ENCODE measurements around the gene MMEL1. TPM values are rescaled to one million over a fixed set of nuclear protein-coding genes. Genes with fewer than 3 reads are reported as not detected.
"Not testable (repeated sequence)": the region's sequence is repeated elsewhere in the genome, so short reads cannot be mapped to it uniquely, and the experiment has no call there.

The MMEL1 gene
- total and polyA plus RNA-seq, 2 donors (not counting 1 experiment from before 2014, with no cell fraction given), result not detected

- H2AFZ ChIP-seq (ENCODE audit: insufficient read depth, low read depth, low read length, poor library complexity, severe bottlenecking); H3K27ac Mint-ChIP-seq; H4K20me1 ChIP-seq (ENCODE audit: control insufficient read depth, insufficient read depth, low read length, poor library complexity, severe bottlenecking); intact Hi-C loops (cut with micrococcal nuclease); H3K36me3 ChIP-seq (replicated peaks in 1 of 2; ENCODE audit: control extremely low read depth in 1 of 2, control insufficient read depth in 1 of 2, extremely low read depth in 1 of 2, insufficient read depth in 2 of 2, low read length in 1 of 2); H3K4me1 Mint-ChIP-seq; H3K9me3 Mint-ChIP-seq (ENCODE audit: insufficient read depth); H3K27ac ChIP-seq (ENCODE audit: low read length in 2 of 2); ATAC-seq (ENCODE audit: low read depth); H3K4me3 ChIP-seq (ENCODE audit: control extremely low read depth in 1 of 5, extremely low read depth in 1 of 5, insufficient read depth in 1 of 5, low read depth in 2 of 5, low read length in 4 of 5); H3K9ac ChIP-seq (ENCODE audit: low read length); H3K79me2 ChIP-seq (ENCODE audit: control insufficient read depth, insufficient read depth, low read length); POLR2A ChIA-PET; CTCF ChIA-PET; H3K4me1 ChIP-seq (ENCODE audit: control insufficient read depth in 2 of 2, insufficient read depth in 2 of 2, low read length in 2 of 2); H3K4me3 Mint-ChIP-seq; DNase-seq; H3K4me2 ChIP-seq (replicated peaks; ENCODE audit: low read depth, low read length, poor library complexity, severe bottlenecking): not testable (repeated sequence)
- peaks cover 0 to 42% (median 9%) of the 10 kb centered on the region in 3 donors for H3K9me3 ChIP-seq (ENCODE audit: control extremely low read depth in 1 of 3, control insufficient read depth in 2 of 3, insufficient read depth in 1 of 3, low read length in 2 of 3)
- 28% methylated on average over 16 of the region's 16 CpGs for WGBS (ENCODE audit: insufficient coverage)
- H3K27me3 Mint-ChIP-seq, result peaks cover 29% of the 10 kb centered on the region
- H3K27me3 ChIP-seq (replicated peaks in 1 of 4; ENCODE audit: control extremely low read depth in 1 of 4, control insufficient read depth in 3 of 4, insufficient read depth in 4 of 4, low read length in 3 of 4), result peaks cover 0 to 44% (median 7%) of the 10 kb centered on the region in 4 experiments
Observed at GRCh38 chr1:2652152-2652925, 19.5 kb upstream of the MMEL1 start.

GRCh38 chr1:2650967-2651645 lies 18.3 kb upstream of the MMEL1 start:
- no peak overlapping the region for H3K9ac ChIP-seq (ENCODE audit: low read length)
- no peak overlapping the region for H3K27ac Mint-ChIP-seq
- H3K4me1 ChIP-seq (ENCODE audit: control insufficient read depth in 2 of 2, insufficient read depth in 2 of 2, low read length in 2 of 2), result no peaks in the 10 kb centered on the region
- no peaks in the 10 kb centered on the region for H3K79me2 ChIP-seq (ENCODE audit: control insufficient read depth, insufficient read depth, low read length)
- POLR2A ChIA-PET, result no interaction called here
- peaks cover 0 to 44% (median 21%) of the 10 kb centered on the region in 3 donors for H3K9me3 ChIP-seq (ENCODE audit: control extremely low read depth in 1 of 3, control insufficient read depth in 2 of 3, insufficient read depth in 1 of 3, low read length in 2 of 3)
- no peaks in the 10 kb centered on the region for H3K4me1 Mint-ChIP-seq
- no peak overlapping the region for H3K27ac ChIP-seq (ENCODE audit: low read length in 2 of 2)
- ATAC-seq (ENCODE audit: low read depth), result no peak
- no peak overlapping the region for H3K4me2 ChIP-seq (replicated peaks; ENCODE audit: low read depth, low read length, poor library complexity, severe bottlenecking)
- CTCF ChIA-PET, result no interaction called here
- 55% methylated on average over 7 of the region's 10 CpGs for WGBS (ENCODE audit: insufficient coverage)
- intact Hi-C loops (cut with micrococcal nuclease), result no loop called here
- peaks cover 0 to 44% (median 7%) of the 10 kb centered on the region in 4 experiments for H3K27me3 ChIP-seq (replicated peaks in 1 of 4; ENCODE audit: control extremely low read depth in 1 of 4, control insufficient read depth in 3 of 4, insufficient read depth in 4 of 4, low read length in 3 of 4)
- peaks cover 10% of the 10 kb centered on the region for H3K9me3 Mint-ChIP-seq (ENCODE audit: insufficient read depth)
- TF ChIP-seq CTCF (IDR thresholded peaks at IDR 0.05) (no peak), EZH2 (IDR thresholded peaks at IDR 0.05; ENCODE audit: borderline replicate concordance, insufficient read depth, low read depth, low read length, poor library complexity, severe bottlenecking) (no peak)
- H2AFZ ChIP-seq (ENCODE audit: insufficient read depth, low read depth, low read length, poor library complexity, severe bottlenecking), result no peak overlapping the region
- no peaks in the 10 kb centered on the region for H3K36me3 ChIP-seq (replicated peaks in 1 of 2; ENCODE audit: control extremely low read depth in 1 of 2, control insufficient read depth in 1 of 2, extremely low read depth in 1 of 2, insufficient read depth in 2 of 2, low read length in 1 of 2)
- H4K20me1 ChIP-seq (ENCODE audit: control insufficient read depth, insufficient read depth, low read length, poor library complexity, severe bottlenecking), result no peaks in the 10 kb centered on the region
- H3K27me3 Mint-ChIP-seq, result peaks cover 29% of the 10 kb centered on the region
- no peak for DNase-seq
- H3K4me3 Mint-ChIP-seq, result no peak overlapping the region
- no peak overlapping the region for H3K4me3 ChIP-seq (ENCODE audit: control extremely low read depth in 1 of 5, extremely low read depth in 1 of 5, insufficient read depth in 1 of 5, low read depth in 2 of 5, low read length in 4 of 5)

Data from B cell (primary cell).